Gastrocnemius medialis (tissue), 4 donors: ENCODE measurements around the gene OPRPN.

Experiments used
- CTCF ChIP-seq, 5 experiments: fragments of 450-650 bp in 3 of 5; fragments of 200-600 bp in 2 of 5; sonication (generic) in 2 of 5; IDR thresholded peaks in 4 of 5; conservative IDR thresholded peaks in 1 of 5; 1 replicate in 4 of 5; 2 replicates in 1 of 5; pipeline ENCODE4 v1.5.1; 2016 to 2019; ENCODE audit warnings: antibody characterized with exemption in 5 of 5, mild to moderate bottlenecking in 3 of 5, moderate library complexity in 3 of 5
- POLR2A ChIP-seq, 2 donors: fragments of 450-650 bp; IDR thresholded peaks; one replicate each; pipeline ENCODE4 v1.6.1; 2017; ENCODE audit warnings: antibody characterized with exemption in 2 of 2, mild to moderate bottlenecking in 2 of 2, moderate library complexity in 2 of 2

- no peak for TF ChIP-seq POLR2A (IDR thresholded peaks at IDR 0.05)
- TF ChIP-seq CTCF (IDR thresholded peaks at IDR 0.05 in 4 of 5, conservative IDR thresholded peaks at IDR 0.05 in 1 of 5), result no peak
Observed at GRCh38 chr4:70360460-70360859, 37.3 kb upstream of the OPRPN start, which contains the start of gene SMR3A.
